Renal cortical epithelial cell (primary cell): ENCODE measurements around the gene ATOH8. TPM values are rescaled to one million over a fixed set of nuclear protein-coding genes. Genes with fewer than 3 reads are reported as not detected.
A peak's percentile ranks its signal among the peaks of the same experiment; 100 is the strongest.

Source experiments
- DNase-seq: peaks from one replicate; pipeline ENCODE4 v3.0.0-alpha.2; 2011; ENCODE audit warnings: low read depth
- total RNA-seq: library from RNA; depleted of rRNA; stranded (reverse); fragments of >200 nt; gene quantifications from 2 replicates; pipeline ENCODE4 v1.2.3, GENCODE V29; 2014

ATOH8 gene
- total RNA-seq, 1 donor from 2014 or later = 12.9 TPM

DNA sequence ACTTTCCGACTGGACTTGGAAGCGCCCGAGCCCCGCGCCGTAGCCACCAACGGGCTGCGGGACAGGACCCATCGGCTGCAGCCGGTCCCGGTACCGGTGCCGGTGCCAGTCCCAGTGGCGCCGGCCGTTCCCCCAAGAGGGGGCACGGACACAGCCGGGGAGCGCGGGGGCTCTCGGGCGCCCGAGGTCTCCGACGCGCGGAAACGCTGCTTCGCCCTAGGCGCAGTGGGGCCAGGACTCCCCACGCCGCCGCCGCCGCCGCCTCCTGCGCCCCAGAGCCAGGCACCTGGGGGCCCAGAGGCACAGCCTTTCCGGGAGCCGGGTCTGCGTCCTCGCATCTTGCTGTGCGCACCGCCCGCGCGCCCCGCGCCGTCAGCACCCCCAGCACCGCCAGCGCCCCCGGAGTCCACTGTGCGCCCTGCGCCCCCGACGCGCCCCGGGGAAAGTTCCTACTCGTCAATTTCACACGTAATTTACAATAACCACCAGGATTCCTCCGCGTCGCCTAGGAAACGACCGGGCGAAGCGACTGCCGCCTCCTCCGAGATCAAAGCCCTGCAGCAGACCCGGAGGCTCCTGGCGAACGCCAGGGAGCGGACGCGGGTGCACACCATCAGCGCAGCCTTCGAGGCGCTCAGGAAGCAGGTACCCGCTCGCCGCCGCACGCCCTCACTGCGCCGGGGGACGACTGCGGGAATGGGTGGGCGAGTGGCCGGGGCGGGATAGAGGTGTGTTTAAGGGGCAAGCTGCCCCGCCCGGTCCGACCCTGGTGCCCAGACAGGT lies 713 bp downstream of the ATOH8 start:
- no peak for DNase-seq

DNA sequence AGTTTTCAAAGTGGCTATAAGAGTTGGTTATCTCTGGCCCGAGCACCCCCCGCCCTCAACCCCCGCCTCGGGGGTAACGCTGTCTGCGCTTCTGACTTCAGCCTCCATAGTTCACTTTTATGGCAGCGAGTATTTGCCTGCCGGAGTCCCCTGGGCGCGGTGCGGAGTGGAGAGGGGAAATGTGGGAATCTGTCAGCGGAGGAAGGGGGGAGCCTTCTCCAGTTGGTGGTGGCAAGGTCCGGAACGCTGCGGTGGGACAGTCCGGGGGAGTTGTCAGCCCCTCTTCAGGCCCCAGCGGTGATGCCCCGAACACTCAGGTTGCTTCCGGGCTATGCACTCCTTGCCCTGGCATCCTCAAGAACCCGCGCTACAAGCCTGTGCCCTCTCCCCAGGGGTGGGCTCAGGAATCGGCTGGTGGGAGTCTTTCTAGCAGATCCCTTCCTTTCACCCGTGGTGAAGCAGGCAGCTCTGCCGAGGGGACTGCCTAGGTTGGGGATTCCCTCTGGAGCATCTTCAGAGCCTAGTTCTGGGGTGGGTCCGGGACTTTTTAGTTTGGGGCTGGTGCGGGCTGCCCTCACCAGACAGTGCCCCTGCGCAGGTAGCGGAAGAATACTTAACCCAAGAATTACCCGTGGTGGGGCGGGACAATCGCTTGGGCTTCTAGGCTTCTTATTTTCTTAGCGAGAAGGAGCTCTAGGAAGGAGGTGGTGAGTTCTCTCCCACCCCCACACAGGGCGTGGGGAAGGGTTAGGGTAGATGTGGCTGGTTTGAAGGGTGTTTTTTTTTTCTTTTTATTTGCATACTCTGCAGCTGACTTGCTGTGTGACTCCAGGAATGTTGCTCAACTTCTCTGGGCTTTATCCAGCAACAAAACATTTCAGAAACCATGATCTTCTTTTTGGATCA lies 1.6 kb downstream of the ATOH8 start:
- DNase-seq = no peak

DNA sequence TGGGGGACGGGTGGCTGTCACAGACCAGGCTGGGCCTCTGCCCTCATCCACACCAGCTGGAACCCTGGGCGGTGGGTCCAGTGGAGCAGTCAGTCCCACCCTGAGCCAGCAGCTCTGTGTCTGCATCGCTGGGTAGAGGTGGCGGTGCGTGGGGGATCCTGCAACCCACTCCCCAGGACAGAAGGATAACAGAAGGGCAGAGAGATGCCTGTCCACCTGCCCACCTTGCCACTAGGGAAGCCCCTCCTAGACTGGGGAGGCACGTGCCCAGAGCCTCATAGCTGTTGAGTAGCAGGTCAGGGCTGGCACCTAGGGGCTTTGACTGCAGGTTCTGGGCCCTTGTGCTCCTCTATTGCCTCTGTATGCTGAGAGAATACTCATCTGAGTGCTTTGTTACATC lies 2.4 kb downstream of the ATOH8 start:
- DNase-seq = no peak

DNA sequence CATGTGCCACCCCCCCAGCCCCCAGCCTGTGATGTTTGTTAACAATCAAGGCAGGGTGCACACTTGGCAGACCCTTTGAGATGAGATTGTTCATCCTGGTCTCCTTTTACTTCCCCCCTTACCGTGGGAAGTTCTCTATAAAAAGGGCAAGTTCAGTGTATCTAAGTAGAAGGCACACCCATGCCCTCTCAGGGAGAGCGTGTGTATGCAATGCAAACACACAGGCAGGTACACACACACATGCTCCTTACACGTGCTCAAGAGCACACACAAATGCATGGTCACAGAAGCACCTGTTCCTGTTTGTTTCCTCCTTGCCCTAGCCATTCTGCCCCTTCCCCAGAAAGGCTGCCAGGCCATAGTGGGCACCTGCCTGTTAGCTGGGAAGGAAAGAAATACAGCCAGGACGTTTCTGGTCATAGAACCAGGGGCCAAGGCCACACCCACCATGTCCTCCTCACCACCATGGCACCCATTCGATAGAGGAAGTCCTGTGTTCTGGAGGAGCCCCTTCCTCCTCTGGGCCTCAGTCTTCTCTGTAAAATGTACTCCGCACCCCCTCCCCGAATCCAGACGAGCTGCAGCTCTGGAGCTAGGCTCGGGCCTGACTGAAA lies 3.1 kb downstream of the ATOH8 start:
- DNase-seq = no peak

DNA sequence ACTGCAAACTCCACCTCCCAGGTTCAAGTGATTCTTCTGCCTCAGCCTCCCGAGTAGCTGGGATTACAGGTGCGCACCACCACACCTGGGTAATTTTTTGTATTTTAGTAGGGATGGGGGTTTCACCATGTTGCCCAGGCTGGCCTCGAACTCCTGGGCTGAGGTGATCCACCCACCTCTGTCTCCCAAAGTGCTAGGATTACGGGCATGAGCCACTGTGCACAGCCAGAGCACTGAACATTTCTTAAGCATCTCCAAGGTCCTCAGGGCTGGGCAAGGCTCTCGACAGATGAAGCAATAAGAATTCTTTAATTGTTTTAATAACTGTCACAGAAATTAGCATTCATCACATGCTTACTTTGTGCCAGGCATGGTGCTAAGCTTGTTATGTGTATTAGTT lies 4.1 kb downstream of the ATOH8 start:
- no peak for DNase-seq

DNA sequence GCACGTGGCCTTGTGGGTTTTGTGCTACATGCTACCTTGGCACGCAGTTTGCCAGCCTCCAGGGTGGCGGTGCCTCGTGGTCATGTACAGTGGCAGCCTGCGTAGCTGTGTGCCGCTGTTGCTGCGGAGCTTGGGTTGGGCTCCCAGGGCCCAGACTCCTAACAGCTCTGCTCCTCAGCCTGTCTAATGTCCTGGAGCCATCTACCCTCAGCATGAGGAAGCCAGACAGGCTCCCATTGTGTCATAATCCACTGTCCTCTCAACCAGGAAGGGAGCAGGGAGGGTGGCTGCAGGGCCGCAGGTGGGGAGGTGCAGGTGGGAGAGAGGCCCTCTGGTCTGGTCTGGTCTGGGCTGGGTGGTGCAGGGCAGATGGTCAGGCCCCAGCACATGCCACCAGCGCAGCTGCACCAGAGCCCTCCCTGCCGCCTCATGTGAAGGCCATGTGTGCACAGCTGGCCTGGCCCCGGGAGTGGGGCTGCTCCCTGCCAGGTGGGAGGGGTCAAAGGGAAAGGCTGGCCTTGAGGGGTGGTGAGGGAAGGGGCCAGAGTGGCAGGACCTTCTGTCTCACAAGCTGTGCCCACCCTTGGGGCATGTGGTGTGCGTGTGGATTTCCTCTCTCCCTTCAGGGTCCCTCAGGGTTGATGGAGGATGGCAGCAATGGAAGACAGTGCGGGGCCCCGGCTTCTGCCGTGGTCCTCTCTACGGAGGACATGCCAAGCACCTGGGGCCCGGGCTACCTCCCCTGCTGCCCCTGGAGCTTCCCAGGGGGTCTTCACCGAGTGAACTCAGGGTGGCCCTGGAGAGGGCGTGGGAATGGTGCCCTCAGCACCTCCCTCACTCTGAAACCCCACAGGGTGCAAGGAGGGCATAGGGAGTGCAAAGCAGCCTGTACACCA lies 4.8 kb downstream of the ATOH8 start:
- DNase-seq = no peak

DNA sequence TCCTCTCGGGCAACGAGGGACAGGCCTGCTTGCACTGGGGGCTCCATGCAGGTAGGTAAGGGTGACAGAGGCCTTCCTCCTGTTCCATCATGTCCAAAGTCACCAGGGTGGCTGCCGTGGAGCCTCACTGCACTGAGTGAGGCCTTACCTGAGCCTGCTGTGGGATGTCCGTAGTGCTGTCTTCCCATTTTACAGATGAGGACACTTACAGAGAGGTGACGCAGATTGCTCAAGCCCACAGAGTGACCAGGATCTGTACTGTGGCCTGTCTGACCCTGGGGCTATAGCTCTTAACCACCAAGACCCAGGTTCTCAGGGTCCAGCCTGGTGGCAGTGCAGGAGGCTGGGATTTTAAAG lies 5.4 kb downstream of the ATOH8 start:
- no peak for DNase-seq

DNA sequence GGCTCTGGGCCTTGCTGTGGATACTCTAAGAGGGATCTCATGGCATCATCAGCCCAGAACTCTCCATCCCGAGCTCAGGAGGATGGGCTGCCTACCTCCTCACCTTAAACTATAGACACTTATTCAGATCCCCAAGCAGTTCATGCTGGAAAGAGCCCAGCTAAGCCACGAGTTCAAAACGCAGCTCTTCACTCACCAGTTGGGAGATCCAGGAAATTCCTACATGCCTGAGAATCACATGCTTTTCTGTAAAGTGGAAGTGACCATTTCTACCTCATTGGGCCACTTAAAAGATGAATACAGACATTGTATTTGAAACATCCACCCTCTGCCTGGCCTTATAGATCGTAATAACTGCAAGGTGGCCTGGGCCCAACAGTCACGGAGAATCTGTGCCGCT lies 6.6 kb downstream of the ATOH8 start:
- DNase-seq = no peak

DNA sequence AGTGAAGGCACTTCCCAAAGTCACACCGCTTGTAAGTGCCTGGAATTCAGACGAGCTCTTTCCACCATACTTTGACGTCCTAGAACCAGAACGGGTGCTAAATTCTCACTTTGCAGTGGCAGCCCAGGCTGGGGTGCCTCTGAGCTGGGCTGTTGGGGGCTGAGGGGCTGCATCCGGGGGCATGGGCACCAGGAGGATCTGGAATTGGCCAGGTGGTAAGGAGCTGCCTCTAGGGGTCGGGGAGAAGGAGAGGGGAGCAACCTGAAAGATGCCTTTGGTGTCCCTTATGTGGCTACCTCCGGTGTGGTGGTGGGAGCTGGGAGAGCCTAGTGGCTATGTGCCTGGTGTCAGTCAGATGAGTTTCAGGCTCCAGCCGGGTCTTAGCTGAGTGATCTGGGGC lies 7.1 kb downstream of the ATOH8 start:
- no peak for DNase-seq

DNA sequence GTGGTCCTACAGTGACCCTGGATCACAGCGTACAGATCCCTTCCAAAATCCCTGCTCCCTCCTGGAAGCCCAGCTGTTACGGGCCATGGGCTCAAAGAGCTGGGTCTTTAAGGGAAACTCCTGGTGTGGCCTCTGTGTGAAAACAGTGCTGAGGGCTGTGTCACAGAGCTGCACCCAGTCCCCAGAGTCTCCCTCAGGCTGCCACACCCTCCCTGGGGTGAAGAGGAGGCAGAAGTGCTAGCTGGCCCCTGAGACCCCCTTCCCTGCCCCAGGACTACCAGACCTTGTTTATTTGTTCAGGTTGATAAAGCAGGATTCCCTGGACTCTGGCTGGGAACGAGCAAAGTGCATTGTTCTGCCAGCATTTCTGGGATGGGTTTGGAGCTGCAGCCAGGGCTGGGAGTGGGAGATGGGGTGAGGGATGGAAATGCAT lies 7.7 kb downstream of the ATOH8 start:
- no peak for DNase-seq

DNA sequence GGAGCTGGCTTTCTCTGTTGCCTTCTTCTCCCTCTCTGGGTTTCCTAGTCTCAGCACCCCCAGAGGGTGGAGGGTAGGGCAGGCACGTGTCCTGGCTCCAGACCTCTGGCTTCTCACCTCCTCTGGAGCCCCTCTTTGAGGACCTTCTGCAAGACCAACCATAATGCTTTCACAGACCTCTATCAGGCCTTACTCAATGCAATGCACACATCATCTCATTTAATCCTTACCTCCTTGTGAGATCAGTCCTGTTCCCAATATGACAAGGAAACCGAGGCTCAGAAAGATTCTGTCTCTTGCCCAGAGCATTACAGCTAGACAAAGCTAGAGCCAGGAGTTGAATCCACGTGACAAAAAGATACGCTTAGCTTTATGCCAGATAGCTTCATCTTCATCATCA lies 8.2 kb downstream of the ATOH8 start:
- no peak for DNase-seq

DNA sequence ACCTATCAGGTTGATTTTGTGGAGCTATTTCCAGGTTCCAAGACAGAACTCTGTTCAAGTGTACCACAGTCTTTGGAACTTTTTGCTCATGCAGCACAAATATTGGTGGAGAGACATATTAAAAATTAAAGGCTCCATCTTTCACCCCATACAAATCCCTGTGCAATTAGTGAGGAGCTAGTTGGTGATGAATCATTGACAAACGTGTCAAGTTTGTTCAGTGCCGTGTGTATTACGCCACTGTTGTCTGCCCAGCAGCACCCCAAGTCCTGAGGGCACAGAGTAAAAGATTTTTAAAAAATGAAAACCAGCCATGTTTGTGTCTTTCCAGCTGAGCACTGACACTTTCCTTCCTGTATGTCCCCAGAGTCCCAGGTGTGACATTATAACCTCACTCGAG lies 9.3 kb downstream of the ATOH8 start:
- no peak for DNase-seq

DNA sequence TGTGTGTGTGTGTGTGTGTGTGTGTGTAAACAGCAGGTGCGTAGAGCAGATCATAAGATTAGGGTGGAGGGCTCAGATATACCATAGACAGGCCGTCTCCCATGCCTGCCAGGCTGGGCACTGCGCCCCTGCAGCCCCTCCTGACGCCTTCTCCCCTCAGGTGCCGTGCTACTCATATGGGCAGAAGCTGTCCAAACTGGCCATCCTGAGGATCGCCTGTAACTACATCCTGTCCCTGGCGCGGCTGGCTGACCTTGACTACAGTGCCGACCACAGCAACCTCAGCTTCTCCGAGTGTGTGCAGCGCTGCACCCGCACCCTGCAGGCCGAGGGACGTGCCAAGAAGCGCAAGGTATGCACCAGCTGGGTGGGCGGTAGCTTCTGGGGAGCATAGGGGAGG lies 10.0 kb downstream of the ATOH8 start:
- no peak for DNase-seq

DNA sequence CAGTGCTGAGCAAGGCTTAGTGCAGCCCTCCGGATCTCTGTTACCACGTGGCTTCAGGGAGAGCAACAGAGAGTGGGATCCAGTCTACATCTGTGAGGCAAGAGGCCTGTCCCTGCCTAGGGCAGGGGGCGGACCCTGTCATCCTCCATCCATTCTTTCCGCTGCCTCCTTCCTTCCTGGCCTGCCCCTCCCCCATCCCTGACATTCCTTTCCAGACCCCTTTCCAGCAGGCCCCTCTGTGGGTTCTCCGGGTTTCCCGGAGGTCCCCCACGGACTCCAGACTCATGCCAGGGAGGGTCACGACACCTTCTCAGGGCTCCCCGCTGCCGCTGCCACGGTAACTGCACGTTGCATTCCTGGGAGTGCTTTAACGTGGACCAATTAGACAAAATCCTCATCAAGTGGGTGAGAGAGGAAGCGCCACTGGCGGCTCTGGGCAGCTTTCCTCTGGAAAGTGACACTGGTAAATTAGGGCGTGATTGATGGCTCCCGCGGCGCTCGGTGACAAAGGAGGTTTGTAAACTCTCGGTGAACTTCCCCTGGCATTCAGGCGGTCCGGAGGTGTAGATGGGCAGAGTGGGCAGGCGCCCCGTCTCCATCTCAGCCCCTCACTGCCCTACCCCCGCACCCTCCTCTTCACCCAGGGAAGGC lies 11.4 kb downstream of the ATOH8 start:
- peak; percentile 32 for DNase-seq

DNA sequence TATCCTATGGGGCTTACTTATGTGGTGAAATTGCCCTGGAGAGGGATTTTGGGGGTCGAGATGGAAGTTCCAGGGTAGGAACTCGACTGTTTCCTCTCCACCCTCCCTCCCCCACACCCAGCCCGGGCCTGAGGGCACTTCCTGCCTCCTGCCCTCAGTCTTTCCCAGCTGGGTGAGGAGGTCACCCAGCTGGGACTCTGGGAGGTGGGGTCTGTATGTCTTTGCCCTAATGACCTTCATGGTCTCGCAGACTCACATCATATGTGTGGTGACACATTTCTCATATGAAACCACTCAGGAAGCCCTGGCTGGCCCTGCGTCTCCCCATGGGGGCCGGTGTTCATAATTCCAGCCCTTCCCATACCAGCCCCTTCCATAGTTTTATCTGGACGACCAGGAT lies 12.4 kb downstream of the ATOH8 start:
- no peak for DNase-seq

DNA sequence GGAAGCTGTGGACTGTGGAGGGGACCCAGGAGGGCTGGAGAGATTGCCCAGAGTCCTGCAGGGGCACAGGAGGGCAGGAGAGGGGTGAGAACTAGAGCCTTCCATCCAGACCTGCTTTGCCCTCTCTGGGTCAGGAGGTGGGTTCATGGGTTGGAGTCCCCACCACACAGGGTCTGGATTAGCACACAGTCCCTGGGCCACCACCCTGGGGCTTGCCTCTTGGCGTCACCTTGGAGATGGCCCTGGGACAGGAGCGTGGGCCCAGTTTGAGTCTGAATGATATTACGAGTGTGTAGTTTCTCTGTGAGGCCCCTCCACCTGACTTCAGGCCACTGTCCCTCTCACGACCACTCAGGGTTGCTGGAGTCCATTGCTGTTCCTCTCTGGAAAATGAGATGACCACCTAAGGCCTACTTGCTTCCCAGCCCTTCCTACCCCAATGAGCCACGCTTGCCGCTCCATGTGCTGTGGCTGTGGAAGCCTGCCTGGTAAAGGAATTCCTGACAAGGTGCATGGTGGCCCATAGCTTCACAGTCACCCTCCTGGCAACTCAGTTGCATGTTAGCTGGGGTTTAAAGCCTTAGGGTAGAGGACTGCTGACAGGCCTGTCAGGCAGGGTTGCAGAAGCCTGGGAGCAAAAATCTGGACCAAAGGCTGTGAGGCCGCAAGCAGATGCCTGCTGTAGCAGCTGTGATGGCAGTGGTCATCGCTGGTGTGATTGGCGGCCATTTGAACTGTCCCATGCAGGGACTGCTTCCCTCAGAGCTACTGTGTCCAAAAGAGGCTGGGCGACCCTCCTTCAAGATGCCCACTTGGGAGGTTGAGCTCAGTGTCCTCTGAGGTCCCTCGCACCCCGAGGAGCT lies 14.2 kb downstream of the ATOH8 start:
- DNase-seq = no peak

DNA sequence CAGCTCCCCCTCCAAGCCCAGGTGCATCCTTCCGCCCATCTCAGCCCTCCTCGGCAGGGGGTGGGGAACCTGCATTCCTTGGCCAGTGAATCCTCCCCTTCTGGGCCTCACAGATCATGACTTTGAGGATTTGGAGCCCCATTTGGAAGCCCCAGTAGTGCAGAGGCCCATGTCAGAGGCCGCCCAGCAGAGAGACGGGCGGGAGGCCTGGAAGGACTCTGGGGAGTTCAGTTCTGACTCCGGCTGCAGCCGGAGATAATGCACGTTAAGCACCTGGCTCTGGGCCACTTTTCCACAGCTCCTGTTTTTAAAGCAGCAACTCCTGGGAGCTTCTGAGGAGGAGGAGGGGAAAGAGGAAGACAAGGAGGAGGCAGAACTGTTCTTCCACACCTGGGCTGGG lies 14.9 kb downstream of the ATOH8 start:
- no peak for DNase-seq

DNA sequence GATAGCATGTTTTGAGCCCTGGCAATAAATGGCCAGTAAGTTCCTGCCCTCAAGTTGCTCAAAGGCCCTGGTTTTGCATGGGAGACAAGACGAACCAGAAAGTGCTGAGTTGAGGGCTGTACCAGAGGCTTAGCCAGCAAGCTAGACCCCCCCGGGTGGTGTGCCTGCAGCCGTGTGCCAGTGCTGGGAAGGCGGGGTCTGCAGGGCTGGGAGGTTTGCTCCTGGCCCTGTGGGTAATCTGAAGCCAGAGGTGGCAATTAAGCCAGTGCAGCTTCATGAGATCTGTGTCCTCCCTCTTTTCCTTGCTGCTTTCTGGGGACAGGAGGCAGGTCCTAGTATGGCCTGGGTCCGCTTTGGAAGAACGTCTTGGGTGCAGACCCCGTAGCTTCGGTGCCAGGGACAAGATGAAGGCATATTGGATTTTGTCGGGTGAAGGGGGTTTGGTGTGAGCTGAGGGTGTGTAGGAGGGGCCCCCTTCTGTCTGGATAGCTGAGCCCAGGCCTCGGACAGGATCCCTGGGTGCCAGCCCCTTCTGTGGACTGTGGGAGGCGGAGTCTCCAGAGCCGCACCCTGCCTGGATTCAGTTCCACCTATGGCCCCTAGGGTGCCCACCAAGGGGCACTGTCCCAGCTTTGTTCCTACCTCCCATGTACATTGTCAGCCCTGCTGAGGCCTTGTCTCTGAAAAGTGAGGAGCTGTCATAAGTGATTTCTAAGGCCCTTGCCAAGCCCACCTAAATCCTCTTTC lies 15.6 kb downstream of the ATOH8 start:
- DNase-seq = no peak

DNA sequence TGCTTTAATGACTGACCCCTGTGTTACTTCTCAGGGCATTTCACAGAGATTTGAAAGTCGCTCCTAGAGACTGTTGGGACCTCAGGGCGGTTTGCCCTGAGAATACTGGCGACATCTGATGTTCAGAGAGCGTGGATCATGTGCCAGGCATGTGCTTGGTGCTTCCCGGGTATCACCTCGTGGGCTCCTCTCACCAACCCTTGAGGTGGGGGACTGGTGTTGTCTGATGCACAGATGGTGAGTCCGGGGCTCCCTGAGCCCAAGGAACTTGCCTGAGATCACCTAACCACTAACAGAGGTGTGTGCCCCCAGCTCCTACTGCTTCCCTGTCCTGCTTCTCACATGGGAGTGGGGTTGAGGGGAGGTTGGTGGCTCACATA lies 16.2 kb downstream of the ATOH8 start:
- no peak for DNase-seq

DNA sequence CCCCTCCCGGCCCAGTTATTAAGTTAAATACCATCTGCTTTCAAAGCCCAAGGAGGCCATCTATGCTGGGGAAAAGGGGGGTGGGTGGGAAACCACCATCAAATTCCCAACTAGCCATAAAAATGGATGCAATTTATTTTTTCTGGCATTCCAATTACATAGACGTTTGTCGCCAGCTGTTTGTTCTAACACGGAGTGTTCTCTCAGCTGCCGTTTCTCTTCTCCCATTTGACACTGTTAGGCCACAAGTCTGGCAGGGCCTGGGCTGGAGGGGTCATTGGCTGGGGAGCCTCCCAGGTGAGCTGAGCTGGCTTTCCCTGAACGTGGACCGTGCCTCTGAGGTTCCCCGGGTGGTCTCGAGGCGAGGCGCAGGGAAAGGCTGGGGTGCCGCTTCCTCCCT lies 16.6 kb downstream of the ATOH8 start:
- DNase-seq = no peak
